Inflammatory macrophage (primary cell): ENCODE measurements around the gene EMD.
A peak's percentile ranks its signal among the peaks of the same experiment; 100 is the strongest.
"Not testable (repeated sequence)": the region's sequence is repeated elsewhere in the genome, so short reads cannot be mapped to it uniquely, and the experiment has no call there.

Source experiments
- DNase-seq, 2 donors: peaks; one replicate each; pipeline ENCODE4 v3.0.0-alpha.2; 2020 to 2022

EMD gene

GRCh38 chrX:154372612-154373022 lies 6.5 kb upstream of the EMD start:
- peak in 1 of 2 donors; percentile 2 for DNase-seq

DNA sequence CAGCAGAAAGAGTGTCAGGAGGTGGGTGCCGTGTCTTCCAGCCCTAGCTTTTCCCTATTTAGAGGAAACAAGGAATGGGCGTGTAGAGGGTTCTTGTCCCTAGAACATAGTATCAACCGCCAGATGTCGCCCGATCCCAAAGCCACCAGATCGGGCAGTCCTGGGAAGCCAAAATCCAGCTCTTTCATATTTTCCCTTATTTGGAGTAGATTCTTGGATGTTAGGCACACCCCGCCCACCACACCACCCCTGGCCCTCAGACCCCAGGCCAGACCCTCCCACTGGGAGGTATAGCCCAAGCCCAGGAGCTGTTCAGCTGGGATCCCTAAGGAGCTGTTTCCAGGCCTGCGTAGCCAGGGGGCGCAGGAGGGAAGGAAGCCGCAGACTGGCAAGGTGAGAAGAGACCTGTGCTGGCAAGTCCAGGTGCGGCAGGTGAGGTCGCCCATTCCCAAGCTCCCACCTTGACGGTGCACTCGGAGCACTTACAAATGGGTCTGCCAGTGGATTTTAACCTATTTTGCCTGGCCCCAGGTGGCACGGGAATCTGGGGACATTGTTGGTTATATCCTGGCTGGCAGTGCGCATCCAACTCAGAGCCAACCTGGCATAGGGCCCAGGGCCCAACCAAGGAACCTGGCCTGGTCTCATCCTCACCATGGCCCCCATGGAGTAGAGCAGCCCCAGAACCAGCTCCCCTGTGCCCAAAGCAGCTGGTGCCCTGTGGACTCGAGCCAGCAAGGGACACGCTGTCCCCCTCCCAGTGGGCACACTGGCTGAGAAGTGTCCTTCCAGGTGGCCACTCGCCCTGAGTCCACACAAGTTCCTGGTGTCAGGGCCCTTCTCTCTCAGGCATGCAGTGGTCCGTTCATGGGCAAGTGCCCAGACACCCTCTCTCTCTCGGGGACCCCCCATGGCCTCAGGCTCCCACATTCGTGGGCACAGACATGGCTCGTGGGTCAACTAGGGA lies 5.5 kb upstream of the EMD start:
- DNase-seq: peak; percentile 35 to 52

DNA sequence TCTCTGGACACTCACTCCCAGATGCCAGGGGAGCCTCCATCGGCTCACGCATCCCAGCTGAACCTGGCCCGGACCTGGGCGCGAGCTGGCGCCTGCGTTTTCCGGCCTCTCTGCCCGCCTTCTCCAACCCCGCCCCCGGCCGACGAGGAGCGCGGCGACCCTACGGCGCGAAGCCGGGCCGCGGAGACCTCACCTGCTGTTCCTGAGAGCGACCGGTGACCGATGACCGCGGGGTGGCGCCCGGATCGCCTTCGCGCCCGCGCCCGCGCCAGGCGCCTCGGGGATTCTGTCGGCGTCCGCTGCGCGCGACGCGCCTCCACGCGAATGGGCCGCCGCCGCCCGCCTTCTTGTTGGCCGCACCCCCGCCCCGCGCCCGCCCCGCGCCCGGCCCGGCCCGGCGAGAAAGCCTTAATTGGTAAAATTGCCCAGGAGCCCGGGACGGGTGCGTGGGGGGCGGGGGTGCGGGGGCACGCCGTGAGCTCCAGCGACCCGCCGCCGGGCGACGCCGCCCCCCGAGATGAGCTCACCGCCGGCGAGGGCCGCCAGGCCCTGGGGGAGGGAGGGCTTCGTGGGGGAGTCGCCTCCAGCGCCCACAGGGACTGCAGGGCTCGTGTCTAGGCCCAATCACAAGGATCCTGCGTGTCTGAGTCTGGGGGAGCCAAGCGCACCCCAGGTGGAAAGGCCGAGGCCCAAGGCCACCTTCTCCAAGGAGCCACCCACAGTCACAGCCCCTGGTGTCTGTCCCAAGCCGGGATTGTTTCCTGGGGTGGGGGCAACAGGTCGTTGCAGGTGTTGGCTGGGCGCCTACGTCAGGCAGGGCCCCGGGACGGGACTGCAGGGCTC lies 4.6 kb upstream of the EMD start, which contains the start of gene FLNA:
Gene FLNA, minus strand, starts transcription at position 322 of the 843 bp plus-strand sequence. CDS start 3,389 bp downstream, outside the sequence.
- peak in 1 of 2 donors; percentile 29 for DNase-seq

DNA sequence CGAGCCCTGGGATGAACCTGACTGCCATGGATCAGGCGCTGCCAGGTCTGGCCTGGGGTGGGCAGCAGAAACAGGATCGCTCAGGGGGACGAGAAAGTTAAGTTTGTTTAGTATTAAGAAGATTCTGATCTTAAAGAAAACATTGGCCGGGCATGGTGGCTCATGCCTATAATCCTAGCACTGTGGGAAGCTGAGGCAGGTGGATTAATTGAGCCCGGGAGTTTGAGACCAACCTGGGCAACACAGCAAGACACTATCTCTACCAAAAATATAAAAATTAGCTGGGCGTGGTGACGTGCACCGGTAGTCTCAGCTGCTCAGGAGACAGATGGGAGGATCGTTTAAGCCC lies 4.0 kb upstream of the EMD start:
- no peak for DNase-seq

GRCh38 chrX:154376774-154377173 lies 2.3 kb upstream of the EMD start:
- no peak for DNase-seq

GRCh38 chrX:154378059-154378798 lies 866 bp upstream of the EMD start:
- peak in 1 of 2 donors; percentile 27 for DNase-seq

- no peak for DNase-seq
Observed at GRCh38 chrX:154379569-154379951, 465 bp downstream of the EMD start.

- no peak for DNase-seq
Observed at GRCh38 chrX:154380153-154380552, 1.1 kb downstream of the EMD start.

DNA sequence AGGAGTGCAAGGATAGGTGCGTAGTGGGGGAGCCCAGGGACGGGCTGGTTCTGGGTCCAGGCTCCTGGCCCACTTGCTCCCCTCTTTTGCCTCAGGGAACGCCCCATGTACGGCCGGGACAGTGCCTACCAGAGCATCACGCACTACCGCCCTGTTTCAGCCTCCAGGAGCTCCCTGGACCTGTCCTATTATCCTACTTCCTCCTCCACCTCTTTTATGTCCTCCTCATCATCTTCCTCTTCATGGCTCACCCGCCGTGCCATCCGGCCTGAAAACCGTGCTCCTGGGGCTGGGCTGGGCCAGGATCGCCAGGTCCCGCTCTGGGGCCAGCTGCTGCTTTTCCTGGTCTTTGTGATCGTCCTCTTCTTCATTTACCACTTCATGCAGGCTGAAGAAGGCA lies 1.7 kb downstream of the EMD start:
- DNase-seq: no peak

GRCh38 chrX:154381271-154381670 lies 2.2 kb downstream of the EMD start:
- no peak for DNase-seq

- DNase-seq: no peak
Observed at GRCh38 chrX:154382483-154383069, 3.5 kb downstream of the EMD start.

DNA sequence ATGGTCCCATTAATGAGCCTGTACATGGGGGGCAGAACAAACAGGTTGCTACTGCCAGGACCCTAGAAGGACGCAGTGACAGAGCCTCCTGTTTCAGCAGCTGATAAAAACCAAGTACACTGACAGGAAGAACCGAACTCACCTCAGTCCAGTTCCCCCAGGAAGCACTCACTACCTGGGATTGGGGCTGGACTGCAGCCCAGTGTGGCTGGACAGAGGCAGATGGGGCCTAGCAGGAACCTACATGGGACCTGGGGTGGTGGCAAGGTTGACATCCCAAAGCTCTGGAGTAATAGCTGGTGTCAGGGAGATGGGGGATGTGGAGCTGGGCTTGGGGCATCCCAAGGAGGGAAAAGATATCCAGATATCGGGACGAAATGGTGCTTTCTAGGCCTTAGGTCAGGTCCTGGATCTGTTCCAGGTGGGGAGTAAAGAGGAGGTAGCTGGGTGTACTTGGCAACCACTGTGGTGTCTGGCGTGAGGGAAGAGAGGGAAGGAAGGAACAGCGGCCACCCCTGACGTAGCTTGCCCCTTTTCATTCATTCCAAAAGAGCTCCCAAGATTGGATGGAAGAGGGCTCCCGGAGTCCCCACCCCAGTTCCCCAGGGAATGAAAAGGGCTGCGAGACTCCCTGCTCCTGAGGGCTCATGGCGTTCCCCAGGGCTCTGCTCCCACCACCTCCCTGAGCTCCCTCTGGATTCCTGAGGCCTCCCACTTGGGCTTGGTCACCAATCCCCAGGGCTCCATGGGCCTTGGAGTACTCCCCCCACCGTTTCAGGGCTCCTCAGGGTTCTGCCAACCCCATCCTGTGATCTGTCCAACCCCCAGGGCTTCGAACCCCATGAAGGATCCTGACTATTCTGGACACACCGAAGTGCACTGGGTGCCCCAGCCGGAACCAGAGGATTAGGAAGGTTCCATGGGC lies 4.5 kb downstream of the EMD start:
- DNase-seq: no peak

GRCh38 chrX:154384284-154384892 lies 5.3 kb downstream of the EMD start:
- DNase-seq: no peak

- DNase-seq: not testable (repeated sequence)
Observed at GRCh38 chrX:154388094-154388493, 9.0 kb downstream of the EMD start.

GRCh38 chrX:154388649-154389048 lies 9.6 kb downstream of the EMD start:
- DNase-seq: not testable (repeated sequence)

- not testable (repeated sequence) for DNase-seq
Observed at GRCh38 chrX:154389812-154390747, 11.0 kb downstream of the EMD start.

DNA sequence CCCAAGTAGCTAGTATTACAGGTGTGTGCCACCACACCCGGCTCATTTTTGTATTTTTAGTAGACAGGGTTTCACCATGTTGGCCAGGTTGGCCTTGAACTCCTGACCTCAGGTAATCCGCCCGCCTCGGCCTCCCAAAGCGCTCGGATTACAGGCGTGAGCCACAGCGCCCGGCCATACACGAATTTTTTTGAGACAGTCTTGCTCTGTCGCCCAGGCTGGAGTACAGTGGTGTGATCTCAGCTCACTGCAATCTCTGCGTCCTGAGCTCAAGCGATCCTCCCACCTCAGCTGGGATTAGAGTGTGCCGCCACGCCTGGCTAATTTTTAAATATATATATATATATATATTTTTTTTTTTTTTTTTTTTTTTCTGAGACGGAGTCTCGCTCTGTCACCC lies 17.3 kb downstream of the EMD start:
- not testable (repeated sequence) for DNase-seq

- peak; percentile 50 to 74 for DNase-seq
Observed at GRCh38 chrX:154396973-154397887, 18.1 kb downstream of the EMD start.
